HG03064 (cell line): ENCODE data around the gene DAB2IP.

ENCODE experiments used
- ATAC-seq: cut with Tn5 transposase; IDR thresholded peaks from one replicate; pipeline ENCODE4 v1.9.1; 2021; ENCODE audit warnings: low read depth; ENCODE audit not compliant: unreplicated experiment

The DAB2IP gene

GRCh38 chr9:121660876-121661275 lies 9.4 kb downstream of the DAB2IP start:
- ATAC-seq, result no peak

- no peak for ATAC-seq
Observed at GRCh38 chr9:121661328-121661727, 9.9 kb downstream of the DAB2IP start.

GRCh38 chr9:121662359-121662758 lies 10.9 kb downstream of the DAB2IP start:
- no peak for ATAC-seq

- ATAC-seq, result no peak
Observed at GRCh38 chr9:121662891-121663580, 11.6 kb downstream of the DAB2IP start.

- ATAC-seq, result no peak
Observed at GRCh38 chr9:121663591-121663990, 12.2 kb downstream of the DAB2IP start.

- ATAC-seq, result no peak
Observed at GRCh38 chr9:121666294-121666693, 14.9 kb downstream of the DAB2IP start.

GRCh38 chr9:121667214-121667613 lies 15.8 kb downstream of the DAB2IP start:
- ATAC-seq, result no peak

- ATAC-seq, result no peak
Observed at GRCh38 chr9:121667890-121668289, 16.5 kb downstream of the DAB2IP start.

- no peak for ATAC-seq
Observed at GRCh38 chr9:121670431-121670830, 19.0 kb downstream of the DAB2IP start.

- ATAC-seq, result no peak
Observed at GRCh38 chr9:121671612-121672155, 20.2 kb downstream of the DAB2IP start.

GRCh38 chr9:121672213-121672612 lies 20.8 kb downstream of the DAB2IP start:
- ATAC-seq, result no peak

GRCh38 chr9:121672986-121673385 lies 21.6 kb downstream of the DAB2IP start:
- no peak for ATAC-seq

- ATAC-seq, result no peak
Observed at GRCh38 chr9:121673576-121673975, 22.1 kb downstream of the DAB2IP start.

GRCh38 chr9:121674017-121674416 lies 22.6 kb downstream of the DAB2IP start:
- no peak for ATAC-seq

GRCh38 chr9:121674952-121675351 lies 23.5 kb downstream of the DAB2IP start:
- no peak for ATAC-seq

GRCh38 chr9:121675381-121675780 lies 23.9 kb downstream of the DAB2IP start:
- ATAC-seq, result no peak

GRCh38 chr9:121675969-121676822 lies 24.8 kb downstream of the DAB2IP start:
- ATAC-seq, result no peak

GRCh38 chr9:121676926-121677325 lies 25.5 kb downstream of the DAB2IP start:
- no peak for ATAC-seq

GRCh38 chr9:121678501-121679022 lies 27.1 kb downstream of the DAB2IP start:
- ATAC-seq, result no peak

- no peak for ATAC-seq
Observed at GRCh38 chr9:121679901-121680635, 28.6 kb downstream of the DAB2IP start.

- no peak for ATAC-seq
Observed at GRCh38 chr9:121681404-121681803, 30.0 kb downstream of the DAB2IP start.
